Stimulated activated CD4-positive, alpha-beta T cell treated with anti-CD3 and anti-CD28 coated beads, Interleukin-12 subunit alpha, Interleukin-12 subunit beta, amount 100 ng/mL, for 48 hours (primary cell): Measurements from ENCODE around the gene HCST.

Experiments used
- DNase-seq, 3 donors: peaks; one replicate each; pipeline ENCODE4 v3.0.0-alpha.2; 2020; ENCODE audit warnings: low read depth in 2 of 3, low spot score in 1 of 3

The HCST gene

DNA sequence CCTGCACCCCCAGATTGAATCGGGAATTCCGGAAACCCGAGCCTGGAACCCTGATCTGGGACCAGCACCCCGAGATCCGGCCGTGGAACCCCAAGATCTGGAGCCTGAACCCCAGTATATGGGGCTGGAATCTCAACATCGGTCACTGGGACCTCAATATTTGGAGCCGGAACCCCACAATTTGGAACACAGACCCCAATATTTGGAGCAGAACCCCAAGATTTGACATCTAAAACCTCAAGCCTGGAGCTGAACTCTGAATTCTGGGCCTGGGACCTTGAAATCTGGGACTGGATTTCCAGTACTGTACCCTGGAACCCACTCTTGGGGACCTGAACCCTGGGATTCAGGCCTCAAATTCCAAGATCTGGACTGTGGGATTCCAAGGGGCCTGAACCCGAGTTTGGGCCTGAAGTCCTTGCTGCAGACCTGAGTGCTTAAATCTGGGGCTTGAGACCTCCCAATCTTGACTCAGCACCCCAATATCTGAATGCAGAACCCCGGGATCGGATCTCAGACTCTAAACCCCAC is 34.5 kb downstream of the HCST start:
- DNase-seq = no peak

DNA sequence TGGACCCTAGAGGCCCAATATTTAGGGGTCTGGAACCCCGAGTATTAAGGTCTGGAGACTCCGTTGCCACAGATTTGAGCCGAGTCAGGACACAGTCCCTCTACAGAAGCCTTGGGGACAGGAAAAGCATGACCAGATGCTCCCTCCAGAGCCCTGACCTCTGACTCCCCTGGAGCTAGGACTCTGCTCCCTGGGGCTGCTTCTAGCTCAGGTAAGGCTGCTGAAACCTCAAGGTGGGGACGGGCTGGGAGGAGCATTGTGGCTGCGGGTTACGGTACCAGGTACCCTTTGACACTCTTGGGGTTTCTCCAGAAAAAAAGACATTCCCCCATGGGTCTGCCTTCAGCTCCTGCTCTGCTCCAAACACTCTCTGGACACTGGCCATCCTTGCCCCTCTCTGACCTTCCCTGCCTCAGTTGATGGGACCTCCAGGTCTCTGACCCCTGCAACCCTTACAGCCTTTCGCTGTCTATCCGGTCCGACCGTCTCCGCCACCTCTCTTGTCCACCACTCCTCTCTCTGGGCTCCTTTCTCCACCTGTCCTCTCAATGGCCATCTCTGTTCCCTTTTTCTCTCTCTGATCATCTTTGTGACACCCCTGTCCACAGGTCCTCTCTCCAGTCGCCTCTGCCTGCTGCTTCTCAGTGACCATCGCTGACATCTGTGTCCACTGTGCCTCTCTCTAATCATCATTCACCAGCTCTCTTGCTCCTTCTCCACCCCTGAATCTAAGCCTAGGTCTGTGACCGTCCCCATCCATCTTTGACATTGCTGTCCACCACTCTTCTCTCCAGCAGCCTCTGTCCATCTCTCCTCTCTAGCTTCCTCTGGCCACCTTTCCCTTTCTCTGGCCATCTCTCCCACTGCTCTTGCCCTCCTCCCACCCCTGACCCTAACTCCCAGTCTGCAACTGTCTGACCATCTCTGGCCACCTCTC is 35.3 kb downstream of the HCST start:
- no peak for DNase-seq

DNA sequence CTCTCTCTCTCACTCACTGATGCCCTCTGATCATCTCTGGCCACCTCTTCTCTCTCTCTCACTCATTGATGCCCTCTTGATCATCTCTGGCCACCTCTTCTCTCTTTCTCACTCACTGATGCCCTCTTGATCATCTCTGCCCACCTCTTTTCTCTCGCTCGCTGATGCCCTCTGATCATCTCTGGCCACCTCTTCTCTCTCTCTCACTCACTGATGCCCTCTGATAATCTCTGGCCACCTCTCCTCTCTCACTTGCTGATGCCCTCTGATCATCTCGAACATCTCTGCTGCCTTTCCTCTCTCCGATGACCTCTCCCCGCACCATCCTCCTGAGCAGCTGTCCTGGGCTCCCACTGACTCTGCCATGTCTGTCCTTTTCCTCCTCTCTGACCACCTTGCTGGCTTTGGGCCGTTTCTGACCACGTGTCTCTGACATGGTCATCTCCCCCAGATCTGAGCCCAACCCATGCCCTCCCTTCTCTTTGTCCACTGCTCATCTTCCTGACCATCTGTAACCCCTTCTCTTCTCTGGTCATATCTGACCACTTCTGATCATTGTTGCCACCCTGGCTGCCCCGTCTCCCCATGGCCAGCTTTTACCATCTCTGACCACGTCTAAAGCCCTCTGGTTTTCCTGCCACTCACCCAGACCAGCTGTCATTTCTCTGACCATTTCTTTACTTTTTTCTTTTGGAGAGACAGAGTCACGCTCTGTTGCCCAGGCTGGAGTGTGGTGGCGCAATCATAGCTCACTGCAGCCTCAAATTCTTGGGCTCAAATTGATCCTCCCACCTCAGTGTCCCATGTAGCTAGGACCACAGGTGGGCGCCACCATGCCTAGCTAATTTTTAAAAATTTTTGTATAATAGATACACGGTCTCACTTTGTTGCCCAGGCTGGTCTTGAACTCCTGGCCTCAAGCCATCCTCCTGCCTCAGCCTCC is 36.2 kb downstream of the HCST start:
- DNase-seq = no peak

DNA sequence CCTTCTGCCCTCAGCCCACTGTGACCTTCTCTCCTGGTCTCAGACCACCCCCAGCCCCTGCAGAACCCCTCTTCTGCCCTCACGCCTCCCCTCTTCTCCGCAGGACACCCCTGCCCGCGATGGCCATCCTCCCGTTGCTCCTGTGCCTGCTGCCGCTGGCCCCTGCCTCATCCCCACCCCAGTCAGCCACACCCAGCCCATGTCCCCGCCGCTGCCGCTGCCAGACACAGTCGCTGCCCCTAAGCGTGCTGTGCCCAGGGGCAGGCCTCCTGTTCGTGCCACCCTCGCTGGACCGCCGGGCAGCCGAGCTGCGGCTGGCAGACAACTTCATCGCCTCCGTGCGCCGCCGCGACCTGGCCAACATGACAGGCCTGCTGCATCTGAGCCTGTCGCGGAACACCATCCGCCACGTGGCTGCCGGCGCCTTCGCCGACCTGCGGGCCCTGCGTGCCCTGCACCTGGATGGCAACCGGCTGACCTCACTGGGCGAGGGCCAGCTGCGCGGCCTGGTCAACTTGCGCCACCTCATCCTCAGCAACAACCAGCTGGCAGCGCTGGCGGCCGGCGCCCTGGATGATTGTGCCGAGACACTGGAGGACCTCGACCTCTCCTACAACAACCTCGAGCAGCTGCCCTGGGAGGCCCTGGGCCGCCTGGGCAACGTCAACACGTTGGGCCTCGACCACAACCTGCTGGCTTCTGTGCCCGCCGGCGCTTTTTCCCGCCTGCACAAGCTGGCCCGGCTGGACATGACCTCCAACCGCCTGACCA is 37.2 kb downstream of the HCST start:
- no peak for DNase-seq

DNA sequence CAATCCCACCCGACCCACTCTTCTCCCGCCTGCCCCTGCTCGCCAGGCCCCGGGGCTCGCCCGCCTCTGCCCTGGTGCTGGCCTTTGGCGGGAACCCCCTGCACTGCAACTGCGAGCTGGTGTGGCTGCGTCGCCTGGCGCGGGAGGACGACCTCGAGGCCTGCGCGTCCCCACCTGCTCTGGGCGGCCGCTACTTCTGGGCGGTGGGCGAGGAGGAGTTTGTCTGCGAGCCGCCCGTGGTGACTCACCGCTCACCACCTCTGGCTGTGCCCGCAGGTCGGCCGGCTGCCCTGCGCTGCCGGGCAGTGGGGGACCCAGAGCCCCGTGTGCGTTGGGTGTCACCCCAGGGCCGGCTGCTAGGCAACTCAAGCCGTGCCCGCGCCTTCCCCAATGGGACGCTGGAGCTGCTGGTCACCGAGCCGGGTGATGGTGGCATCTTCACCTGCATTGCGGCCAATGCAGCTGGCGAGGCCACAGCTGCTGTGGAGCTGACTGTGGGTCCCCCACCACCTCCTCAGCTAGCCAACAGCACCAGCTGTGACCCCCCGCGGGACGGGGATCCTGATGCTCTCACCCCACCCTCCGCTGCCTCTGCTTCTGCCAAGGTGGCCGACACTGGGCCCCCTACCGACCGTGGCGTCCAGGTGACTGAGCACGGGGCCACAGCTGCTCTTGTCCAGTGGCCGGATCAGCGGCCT is 37.9 kb downstream of the HCST start:
- DNase-seq = no peak

DNA sequence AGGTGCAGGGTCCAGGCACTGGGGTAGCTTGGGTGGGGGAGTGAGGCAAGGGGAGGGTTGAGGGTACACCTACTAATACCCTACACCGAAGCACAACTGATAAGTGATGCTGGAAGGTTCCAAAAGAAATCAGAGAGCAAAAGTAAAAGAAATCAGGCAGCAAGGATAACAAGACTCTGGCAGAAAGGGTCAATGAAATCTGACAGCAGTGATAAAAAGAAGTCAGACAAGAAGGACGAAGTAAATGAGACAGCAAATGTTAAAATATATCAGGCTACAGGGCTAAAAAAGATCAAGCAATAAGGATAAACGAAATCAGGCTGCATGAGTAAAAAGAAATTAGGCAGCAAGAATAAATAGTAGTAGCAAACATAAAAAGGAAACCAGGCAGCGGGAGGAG is 38.5 kb downstream of the HCST start:
- no peak for DNase-seq

DNA sequence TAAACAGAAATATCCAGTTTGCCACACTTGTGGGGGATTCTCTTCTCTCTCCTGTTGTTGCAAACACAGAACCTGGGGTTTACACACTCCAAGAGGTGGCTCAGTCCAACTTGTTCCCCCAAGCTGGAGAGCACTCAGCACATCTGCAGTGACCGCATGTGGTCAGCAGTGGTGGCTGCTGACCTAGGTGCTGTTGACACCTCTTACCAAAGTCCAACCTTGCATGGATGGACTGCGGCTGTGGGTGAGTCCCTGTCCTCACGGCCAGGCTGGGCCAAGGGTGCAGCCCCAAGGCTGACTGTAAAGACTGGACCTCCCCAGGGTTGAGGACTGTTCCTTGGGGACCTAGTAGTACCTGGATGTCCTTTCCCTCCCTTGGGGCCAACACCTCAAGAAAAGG is 39.9 kb downstream of the HCST start:
- DNase-seq = no peak

DNA sequence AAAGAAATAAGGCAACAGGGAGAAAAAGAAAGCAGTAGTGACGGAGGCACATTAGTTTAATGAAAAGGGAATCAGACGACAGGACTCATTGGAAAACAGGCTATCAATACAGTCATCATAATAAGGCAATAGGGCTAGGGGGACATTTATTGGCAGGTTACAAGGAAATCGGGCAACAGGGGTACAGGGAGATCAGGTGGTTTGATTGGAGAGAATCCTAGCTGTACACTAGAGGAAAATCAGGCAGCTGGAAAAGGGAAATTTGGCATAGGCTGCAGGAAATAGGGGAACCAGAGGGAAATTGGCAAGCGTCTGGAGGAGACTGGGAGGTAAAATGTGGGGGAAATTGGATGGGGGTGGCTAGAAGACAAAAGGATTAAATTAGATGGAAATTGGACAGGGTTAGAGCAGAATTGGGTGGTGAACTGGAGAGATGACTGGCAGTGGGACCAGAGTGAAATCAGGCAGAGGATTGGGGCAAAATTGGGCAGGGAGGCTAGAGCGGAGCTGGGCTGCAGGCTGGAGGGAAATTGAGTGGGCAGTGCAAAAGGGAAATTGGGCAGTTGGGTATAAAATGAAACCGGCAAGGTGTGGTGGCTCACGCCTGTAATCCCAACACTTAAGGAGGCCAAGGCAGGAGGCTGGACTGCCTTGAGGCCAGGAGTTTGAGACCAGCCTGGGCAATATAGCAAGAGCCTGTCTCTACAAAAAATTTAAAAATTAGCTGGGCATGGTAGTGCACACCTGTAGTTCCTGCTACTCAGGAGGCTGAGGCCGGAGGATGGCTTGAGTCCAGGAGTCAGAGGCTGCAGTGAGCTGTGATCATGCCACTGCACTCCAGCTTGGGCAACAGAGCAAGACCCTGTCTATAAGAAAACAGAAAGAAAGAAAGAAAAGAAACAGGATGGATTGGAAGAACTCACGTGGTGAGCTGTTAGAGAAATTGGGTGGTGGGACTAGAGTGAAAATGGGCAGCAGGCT is 41.3 kb downstream of the HCST start:
- DNase-seq = no peak

DNA sequence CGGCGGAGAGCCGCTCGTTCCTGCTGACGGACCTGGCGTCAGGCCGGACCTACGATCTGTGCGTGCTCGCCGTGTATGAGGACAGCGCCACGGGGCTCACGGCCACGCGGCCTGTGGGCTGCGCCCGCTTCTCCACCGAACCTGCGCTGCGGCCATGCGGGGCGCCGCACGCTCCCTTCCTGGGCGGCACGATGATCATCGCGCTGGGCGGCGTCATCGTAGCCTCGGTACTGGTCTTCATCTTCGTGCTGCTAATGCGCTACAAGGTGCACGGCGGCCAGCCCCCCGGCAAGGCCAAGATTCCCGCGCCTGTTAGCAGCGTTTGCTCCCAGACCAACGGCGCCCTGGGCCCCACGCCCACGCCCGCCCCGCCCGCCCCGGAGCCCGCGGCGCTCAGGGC is 42.2 kb downstream of the HCST start:
- no peak for DNase-seq

DNA sequence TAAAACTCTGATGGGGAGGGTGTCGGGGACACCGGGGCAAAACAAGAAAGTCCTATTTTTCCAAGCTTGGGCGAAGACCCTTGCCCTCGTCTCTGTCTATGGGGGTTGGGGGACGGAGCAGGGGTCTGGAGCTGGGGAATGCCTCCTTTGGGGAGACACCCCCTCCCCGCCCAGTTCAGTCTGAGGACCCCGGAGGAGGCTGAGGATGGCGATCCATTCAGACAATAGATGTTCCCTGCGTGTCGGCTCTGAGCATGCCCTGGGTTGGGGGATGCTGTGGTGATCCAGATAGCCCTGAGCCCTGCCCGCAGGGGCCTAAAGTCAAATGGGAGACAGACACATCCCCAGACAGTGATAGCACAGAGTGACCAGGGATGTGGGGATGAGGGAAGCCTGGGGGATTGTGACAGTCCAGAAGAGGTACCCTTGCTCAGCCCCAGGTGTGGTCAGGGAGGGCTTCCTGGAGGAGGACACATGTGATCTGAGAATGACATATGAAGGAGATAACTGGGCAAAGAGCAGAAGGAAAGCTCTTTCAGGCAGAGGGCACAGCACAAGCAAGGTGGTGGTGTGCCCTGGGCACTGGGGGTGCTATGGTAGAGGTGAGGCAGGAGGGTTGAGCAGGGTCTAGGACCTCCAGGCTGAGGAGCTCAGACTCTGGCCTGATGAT is 42.9 kb downstream of the HCST start:
- DNase-seq = no peak

DNA sequence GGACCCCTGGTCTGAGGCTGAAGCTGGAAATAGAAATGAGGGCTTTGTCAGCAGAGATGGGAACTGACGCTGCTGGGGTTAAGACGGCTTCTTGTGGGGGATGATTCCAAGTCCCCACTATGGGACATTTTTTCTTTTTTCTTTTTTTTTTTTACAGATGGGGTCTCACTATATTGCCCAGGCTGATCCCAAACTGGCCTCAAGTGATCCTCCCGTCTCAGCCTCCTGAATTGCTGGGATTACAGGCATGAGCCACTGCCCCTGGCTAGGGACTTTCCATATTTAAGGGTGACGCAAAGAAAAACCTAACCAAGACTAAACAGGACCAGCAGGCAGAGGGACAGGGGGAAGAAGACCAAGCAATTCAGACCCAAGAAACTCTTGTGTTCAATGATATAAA is 43.9 kb downstream of the HCST start:
- no peak for DNase-seq

DNA sequence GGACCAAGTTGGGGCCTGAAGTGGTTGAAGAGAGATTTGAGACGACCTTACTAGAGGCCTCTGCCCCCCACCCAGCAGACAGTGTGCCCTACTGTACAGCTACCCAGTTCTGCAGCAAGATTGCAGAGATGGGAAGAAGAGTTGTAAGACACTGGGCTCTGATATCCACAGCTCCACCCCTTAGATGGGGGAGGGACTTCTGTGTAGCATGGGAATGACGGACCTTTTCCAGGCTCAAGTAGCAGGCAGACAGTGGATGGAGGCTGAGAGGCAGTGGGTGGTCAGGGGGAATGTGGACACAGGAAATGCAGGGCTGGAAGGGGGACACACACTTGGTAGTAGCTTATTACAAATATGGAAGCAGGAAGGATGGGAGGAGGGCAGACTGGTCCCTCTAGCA is 46.8 kb downstream of the HCST start:
- no peak for DNase-seq
